Measurements from ENCODE around the gene RPS4Y1. TPM values are rescaled to one million over a fixed set of nuclear protein-coding genes. Genes with fewer than 3 reads are reported as not detected.

Gene RPS4Y1
- not detected in 2 replicates for total RNA-seq

GRCh38 chrY:2841471-2841893 lies at the start of gene RPS4Y1:
RPS4Y1 (plus strand) TSS chrY:2841602; CDS start chrY:2841625, 23 bp downstream.

Small RNA genes lying within 50 kb of the gene (small RNA-seq; reads per million reads assigned to genes)
- not detected for gene TOMM22P2

Other genes with a start within 250 kb of the RPS4Y1 start
- gene SRY, start 53.9 kb upstream of the RPS4Y1 start, total RNA-seq = not detected in 2 replicates
- not detected in 2 replicates for gene ZFY, start 93.8 kb downstream of the RPS4Y1 start, total RNA-seq